Cardiac fibroblast (primary cell): Measurements from ENCODE around the gene ARIH1.

Experiments used
- DNase-seq, 2 donors: peaks; one replicate each; pipeline versions ENCODE4 v3.0.0 to v3.0.0-alpha.2; 2010; ENCODE audit warnings: low read depth in 2 of 2
- H3K4me3 ChIP-seq, 2 donors: replicated peaks in 1 of 2; 1 replicate in 1 of 2; 2 replicates in 1 of 2; pipeline ENCODE4 v1.5.1; 2011; ENCODE audit warnings: low read depth in 2 of 2, low read length in 2 of 2, mild to moderate bottlenecking in 2 of 2, moderate library complexity in 1 of 2
- CTCF ChIP-seq: IDR thresholded peaks from one replicate; pipeline ENCODE4 v1.5.1; 2011; ENCODE audit warnings: low read depth, mild to moderate bottlenecking, low read length, inconsistent platforms

Gene ARIH1

GRCh38 chr15:72535911-72536310 is 61.8 kb downstream of the ARIH1 start:
- no peak for TF ChIP-seq CTCF
- H3K4me3 ChIP-seq: no peak overlapping the region
- no peak for DNase-seq

GRCh38 chr15:72536506-72536905 is 62.4 kb downstream of the ARIH1 start:
- no peak overlapping the region for H3K4me3 ChIP-seq
- no peak for DNase-seq
- TF ChIP-seq CTCF: no peak

GRCh38 chr15:72538931-72539330 is 64.8 kb downstream of the ARIH1 start:
- DNase-seq: no peak
- H3K4me3 ChIP-seq: no peak overlapping the region
- no peak for TF ChIP-seq CTCF

GRCh38 chr15:72540606-72541237 is 66.6 kb downstream of the ARIH1 start:
- TF ChIP-seq CTCF: no peak
- no peak overlapping the region for H3K4me3 ChIP-seq
- no peak for DNase-seq

- no peak for TF ChIP-seq CTCF
- no peak for DNase-seq
- no peak overlapping the region for H3K4me3 ChIP-seq
Observed at GRCh38 chr15:72541674-72542073, 67.5 kb downstream of the ARIH1 start.

- H3K4me3 ChIP-seq: no peak overlapping the region
- DNase-seq: no peak
- TF ChIP-seq CTCF: no peak
Observed at GRCh38 chr15:72545156-72545555, 71.0 kb downstream of the ARIH1 start.
